ENCODE measurements around the gene PPP1R9A. TPM values are rescaled to one million over a fixed set of nuclear protein-coding genes. Genes with fewer than 3 reads are reported as not detected.

Gene PPP1R9A
- total RNA-seq, 1 experiment from 2014 or later, result 21.8 TPM

DNA sequence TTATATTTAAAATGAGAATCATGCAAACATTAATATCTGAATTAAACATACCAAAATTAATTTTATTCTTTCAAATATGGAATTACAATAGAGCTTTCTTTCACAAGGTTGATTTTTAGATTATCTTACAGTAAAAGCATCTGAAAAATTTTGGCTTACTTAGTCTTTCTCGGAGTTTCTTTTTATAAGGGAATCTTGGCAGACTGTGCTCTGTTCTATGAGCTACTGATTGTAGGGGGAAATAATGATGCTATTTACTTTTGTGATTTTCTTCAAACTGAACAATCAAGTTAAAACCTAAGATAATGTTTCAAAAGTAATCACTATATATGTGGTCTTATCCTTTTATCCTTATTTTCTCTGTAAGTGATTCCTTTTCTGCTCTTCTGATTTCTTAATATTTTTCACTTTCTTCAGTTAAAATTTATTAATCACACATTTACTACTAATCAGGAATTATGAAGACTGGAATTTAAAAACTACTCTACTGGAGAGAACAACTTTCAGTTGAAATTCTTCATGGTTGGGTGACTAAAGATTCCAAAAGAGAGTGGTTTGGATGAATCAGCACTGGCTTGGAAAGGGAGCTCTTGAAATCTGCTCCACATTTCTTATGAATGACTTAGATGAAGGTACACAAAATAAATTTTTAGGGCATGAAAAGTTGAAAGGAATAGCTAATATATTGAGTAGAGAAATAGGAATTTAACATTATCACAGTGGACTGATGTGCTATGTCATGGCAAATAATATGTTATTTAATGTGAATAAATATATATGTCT, 103.9 kb downstream of the PPP1R9A start:
- no peak overlapping the region for H3K4me3 ChIP-seq
- H3K36me3 ChIP-seq, result no peaks in the 10 kb centered on the region
- DNase-seq, result peak in 1 of 2 experiments; percentile 30
- H3K27me3 ChIP-seq, result no peaks in the 10 kb centered on the region
- H3K27ac ChIP-seq, result peak overlapping the region; percentile 61
- H3K4me1 ChIP-seq, result peaks cover 14% of the 10 kb centered on the region
- H3K9me3 ChIP-seq (replicated peaks), result no peaks in the 10 kb centered on the region

DNA sequence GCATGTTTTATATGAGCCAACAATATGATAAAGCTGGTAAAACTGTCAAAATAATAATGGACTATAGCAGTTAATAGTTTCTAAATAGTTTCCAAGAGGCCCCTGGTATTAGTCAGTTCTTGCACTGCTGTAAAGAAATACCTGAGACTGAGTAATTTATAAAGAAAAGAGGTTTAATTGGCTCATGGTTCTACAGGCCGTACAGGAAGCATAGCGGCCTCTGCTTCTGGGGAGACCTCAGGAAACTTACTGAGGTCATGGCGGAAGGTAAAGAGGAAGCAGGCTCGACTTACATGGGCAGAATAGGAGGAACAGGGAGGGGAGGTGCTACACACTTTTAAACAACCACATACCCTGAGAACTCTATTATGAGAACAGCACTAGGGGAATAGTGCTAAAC, 104.6 kb downstream of the PPP1R9A start:
- H3K36me3 ChIP-seq, result no peaks in the 10 kb centered on the region
- H3K4me1 ChIP-seq, result peaks cover 14% of the 10 kb centered on the region
- H3K27me3 ChIP-seq, result no peaks in the 10 kb centered on the region
- no peaks in the 10 kb centered on the region for H3K9me3 ChIP-seq (replicated peaks)
- H3K4me3 ChIP-seq, result no peak overlapping the region
- DNase-seq, result no peak
- peak overlapping the region; percentile 61; the same call in 1 of the 2 replicates for H3K27ac ChIP-seq

DNA sequence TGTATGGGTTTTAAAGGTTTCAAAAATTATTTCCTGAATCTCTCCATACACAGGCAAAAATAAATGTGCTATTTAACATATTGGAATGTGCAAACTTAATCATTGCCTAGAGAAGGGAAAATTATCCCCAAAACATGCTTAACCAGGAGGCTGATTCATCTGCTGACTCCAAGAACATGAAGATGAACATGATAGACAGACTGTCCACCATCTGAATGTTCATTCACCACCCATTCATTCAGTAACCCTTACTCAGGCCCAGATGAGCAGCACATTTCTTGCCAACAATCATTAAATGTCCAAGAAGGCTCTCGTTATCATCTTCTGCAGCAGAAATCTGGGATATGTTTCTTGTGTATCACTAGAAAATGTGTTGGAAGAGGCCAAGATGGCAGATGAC, 110.6 kb downstream of the PPP1R9A start:
- no peak overlapping the region for H3K4me3 ChIP-seq
- H3K36me3 ChIP-seq, result no peaks in the 10 kb centered on the region
- peaks cover 4% of the 10 kb centered on the region for H3K9me3 ChIP-seq (replicated peaks)
- no peaks in the 10 kb centered on the region for H3K4me1 ChIP-seq
- H3K27me3 ChIP-seq, result no peaks in the 10 kb centered on the region
- no peak for DNase-seq
- H3K27ac ChIP-seq, result no peak overlapping the region

DNA sequence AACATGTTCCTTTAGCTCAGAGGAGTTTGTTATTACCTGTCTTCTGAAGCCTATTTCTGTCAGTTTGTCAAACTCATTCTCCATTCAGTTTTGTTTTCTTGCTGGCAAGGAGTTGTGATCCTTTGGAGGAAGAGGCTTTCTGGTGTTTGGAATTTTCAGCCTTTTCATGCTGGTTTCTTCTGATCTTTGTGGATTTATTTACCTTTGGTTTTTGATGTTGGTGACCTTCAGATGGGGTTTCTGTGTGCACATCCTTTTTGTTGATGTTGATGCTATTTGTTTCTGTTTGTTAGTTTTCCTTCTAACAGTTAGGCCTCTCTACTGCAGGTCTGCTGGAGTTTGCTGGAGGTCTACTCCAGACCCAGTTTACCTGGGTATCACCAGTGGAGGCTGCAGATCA, 118.6 kb downstream of the PPP1R9A start:
- H3K27ac ChIP-seq, result no peak overlapping the region
- no peak for DNase-seq
- H3K27me3 ChIP-seq, result no peaks in the 10 kb centered on the region
- H3K36me3 ChIP-seq, result no peaks in the 10 kb centered on the region
- peaks cover 25% of the 10 kb centered on the region for H3K4me1 ChIP-seq
- peaks cover 4% of the 10 kb centered on the region for H3K9me3 ChIP-seq (replicated peaks)
- H3K4me3 ChIP-seq, result no peak overlapping the region

DNA sequence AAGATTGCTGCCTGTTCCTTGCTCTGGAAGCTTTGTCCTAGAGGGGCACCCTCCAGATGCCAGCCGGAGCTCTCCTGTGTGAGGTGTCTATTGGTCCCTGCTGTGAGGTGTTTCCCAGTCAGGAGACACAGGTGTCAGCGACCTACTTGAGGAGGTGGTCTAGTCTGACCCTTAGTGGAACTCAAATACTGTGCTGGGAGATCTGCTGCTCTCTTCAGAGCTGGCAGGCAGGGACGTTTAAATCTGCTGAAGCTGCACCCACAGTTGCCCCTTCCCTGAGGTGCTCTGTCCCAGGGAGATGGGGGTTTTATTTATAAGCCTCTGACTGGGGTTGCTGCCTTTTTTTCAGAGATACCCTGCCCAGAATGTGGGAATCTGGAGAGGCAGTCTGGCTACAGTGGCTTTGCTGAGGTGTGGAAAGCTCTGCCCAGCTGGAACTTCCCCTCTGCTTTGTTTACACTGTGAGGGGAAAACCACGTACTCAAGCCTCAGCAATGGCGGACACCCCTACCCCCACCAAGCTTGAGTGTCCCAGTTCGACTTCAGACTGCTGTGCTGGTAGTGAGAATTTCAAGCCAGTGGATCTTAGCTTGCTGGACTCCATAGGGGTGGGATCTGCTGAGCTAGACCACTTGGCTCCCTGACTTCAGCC, 119.2 kb downstream of the PPP1R9A start:
- Histone ChIP-seq H3K36me3 (no peaks in the 10 kb centered on the region), H3K27ac (no peak overlapping the region), H3K4me3 (no peak overlapping the region), H3K27me3 (no peaks in the 10 kb centered on the region), H3K4me1 (peaks cover 25% of the 10 kb centered on the region), H3K9me3 (replicated peaks) (peaks cover 2% of the 10 kb centered on the region)
- no peak for DNase-seq

DNA sequence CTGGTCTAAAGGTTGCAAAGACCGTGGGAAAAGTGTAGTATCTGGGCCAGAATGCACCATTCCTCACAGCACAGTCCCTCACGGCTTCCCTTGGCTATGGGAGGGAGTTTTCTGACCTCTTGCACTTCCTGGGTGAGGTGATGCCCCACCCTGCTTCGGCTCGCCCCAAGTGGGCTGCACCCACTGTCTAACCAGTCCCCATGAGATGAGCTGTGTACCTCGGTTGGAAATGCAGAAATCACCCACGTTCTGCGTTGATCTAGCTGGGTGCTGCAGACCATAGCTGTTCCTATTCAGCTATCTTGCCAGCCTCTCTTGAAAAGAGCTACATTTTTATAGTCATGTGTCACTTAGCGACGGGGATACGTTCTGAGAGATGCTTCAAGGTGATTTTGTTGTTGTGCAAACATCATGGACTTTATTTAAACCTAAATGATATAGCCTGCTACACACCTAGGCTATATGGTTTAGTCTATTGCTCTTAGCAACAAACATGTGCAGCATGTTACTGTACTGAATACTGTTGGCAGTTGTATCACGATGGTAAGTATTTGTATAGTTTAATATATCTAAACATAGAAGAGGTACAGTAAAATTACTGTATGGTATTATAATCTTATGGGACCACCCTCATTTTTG, 120.0 kb downstream of the PPP1R9A start:
- Histone ChIP-seq H3K4me1 (peaks cover 25% of the 10 kb centered on the region), H3K4me3 (no peak overlapping the region), H3K36me3 (no peaks in the 10 kb centered on the region), H3K27me3 (no peaks in the 10 kb centered on the region), H3K9me3 (replicated peaks) (no peaks in the 10 kb centered on the region; the same call in 1 of the 2 replicates), H3K27ac (no peak overlapping the region)
- no peak for DNase-seq

DNA sequence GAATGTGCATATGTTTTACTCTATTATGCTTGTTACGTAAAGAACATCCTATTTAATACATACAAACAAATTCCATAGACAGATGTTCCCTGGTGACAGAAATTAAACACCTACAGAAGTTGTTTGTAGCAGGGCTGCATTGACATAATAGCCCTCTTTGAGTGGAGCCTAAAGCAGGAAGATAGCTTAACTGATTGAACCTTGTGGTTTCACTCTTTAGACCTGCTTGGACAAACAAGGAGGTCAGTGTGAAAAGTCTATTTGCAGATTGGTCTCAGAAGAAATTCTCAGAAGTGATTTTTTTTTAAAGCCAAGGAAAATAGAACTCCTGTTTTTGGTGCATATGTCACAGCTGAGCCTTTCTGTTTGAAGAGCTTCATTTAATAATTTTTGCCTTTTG, 121.3 kb downstream of the PPP1R9A start:
- peak; percentile 43 to 88 for DNase-seq
- peak overlapping the region; percentile 17; the same call in 1 of the 2 replicates for H3K27ac ChIP-seq

DNA sequence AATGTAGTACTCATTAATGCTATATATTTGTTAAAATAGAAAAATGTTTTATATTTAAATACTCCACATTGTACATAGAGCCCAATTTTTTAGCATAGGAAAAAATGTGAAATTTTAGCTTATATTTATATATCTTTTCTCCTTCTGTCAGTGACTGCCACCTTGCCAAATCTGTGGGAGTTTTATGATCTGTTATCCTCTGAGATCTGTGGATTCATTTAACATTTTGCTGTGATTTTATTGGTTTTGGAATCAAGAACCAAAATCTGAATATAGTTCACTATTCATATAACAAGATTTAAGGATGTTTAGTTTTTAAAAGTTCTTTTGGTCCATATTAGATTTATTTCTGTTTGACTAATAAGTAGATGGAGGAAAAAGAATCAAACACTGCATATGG, 127.9 kb downstream of the PPP1R9A start:
- no peak overlapping the region for H3K4me3 ChIP-seq
- H3K4me1 ChIP-seq, result no peaks in the 10 kb centered on the region
- no peaks in the 10 kb centered on the region for H3K9me3 ChIP-seq (replicated peaks)
- H3K27me3 ChIP-seq, result no peaks in the 10 kb centered on the region
- no peak for DNase-seq
- no peaks in the 10 kb centered on the region for H3K36me3 ChIP-seq
- H3K27ac ChIP-seq, result no peak overlapping the region

More for the DNA sequence above, 121.3 kb downstream of the PPP1R9A start:
- Histone ChIP-seq H3K4me1 (peaks cover 25% of the 10 kb centered on the region), H3K36me3 (no peaks in the 10 kb centered on the region), H3K4me3 (no peak overlapping the region), H3K27me3 (no peaks in the 10 kb centered on the region), H3K9me3 (replicated peaks) (no peaks in the 10 kb centered on the region)

DNA sequence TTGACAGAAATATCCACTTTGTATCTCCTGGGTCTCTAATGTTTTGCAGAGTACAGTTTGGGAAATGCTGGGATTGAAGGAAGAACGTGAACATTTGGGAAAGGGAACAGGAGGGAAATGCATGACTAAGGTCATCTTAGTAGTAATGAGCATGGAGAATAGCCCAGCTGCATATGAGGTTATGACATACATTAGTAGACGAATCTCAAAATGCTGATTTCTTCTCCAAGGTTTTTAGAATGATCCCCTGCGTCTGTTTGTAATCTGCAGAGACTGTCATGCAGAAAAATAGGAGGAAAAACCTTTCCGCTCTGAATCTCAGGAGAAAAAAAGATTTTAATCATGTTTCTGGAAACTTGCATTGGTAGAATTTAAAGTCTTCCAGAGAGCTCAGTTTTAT, 133.6 kb downstream of the PPP1R9A start:
- no peaks in the 10 kb centered on the region for H3K27me3 ChIP-seq
- no peaks in the 10 kb centered on the region for H3K9me3 ChIP-seq (replicated peaks)
- no peaks in the 10 kb centered on the region for H3K36me3 ChIP-seq
- H3K4me1 ChIP-seq, result peaks cover 15% of the 10 kb centered on the region
- H3K27ac ChIP-seq, result no peak overlapping the region
- DNase-seq, result peak in 1 of 2 experiments; percentile 39
- H3K4me3 ChIP-seq, result no peak overlapping the region

DNA sequence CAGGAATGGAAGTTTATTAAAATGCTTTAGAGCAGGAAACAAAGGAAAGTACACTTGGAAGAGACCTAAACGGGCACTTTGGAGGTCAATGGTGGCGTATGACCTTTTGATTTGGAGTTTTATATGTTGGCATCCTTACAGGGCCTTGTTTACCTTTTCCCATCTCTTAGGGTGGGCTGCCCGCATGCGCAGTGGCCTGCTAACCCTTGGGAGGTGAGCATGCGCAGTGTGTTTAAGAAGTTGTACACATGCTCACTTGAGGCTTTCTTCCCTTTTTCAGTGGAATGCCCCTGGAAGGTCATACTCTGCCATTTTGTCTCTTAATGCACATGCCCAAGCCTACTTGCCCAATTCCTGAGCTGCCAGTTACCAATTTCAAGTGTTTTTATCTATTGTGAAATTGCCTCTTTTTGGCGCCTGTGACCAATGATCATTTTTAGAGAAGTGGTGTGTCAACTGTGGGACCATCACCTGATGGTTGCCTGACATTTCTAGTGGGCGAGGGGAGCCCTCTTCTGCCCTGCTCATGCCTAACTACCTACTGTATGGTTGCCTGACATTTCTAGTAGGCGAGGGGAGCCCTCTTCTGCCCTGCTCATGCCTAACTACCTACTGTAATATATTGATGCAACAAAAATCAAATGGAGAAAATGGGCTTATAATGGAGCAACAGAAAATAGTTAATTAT, 138.0 kb downstream of the PPP1R9A start:
- Histone ChIP-seq H3K4me1 (peaks cover 28% of the 10 kb centered on the region), H3K9me3 (replicated peaks) (no peaks in the 10 kb centered on the region), H3K27me3 (no peaks in the 10 kb centered on the region), H3K27ac (peak overlapping the region; percentile 83; the same call in 1 of the 2 replicates), H3K36me3 (no peaks in the 10 kb centered on the region), H3K4me3 (no peak overlapping the region)
- DNase-seq, result peak; percentile 40 to 60

DNA sequence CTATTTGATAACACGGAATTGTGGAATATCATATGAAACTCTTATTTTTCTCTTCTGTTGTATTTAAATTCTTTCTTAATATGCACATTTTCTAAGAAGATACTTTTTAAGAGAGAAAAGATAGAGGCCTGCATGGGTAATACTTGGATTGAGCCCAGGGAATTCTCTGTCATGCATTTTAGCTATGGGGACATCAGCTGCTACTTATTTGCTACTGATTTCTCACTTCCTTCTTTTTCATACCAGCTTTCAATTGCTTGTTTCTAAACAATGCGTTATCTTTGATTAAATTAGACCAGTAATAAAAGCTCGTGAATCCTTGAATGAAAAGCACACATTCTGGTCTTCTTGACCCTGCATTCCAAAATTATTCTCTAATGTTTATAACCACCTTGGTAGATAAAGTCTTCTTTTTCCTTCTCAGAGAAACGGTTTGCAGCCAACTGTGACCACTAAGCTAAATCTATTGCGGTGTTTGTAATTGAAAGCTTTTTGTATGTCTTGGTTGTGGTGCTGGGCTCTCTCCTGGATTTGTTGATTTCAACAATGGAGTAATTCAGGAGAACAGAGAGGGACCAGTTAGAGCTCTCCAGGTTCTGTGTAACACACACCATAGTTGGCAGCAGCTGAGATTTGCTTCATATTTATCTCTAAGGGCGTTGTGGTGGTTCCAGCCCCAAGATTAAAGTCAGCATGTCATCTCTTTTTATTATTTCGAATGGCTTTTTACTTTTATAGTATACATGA, 139.3 kb downstream of the PPP1R9A start:
- no peaks in the 10 kb centered on the region for H3K36me3 ChIP-seq

DNA sequence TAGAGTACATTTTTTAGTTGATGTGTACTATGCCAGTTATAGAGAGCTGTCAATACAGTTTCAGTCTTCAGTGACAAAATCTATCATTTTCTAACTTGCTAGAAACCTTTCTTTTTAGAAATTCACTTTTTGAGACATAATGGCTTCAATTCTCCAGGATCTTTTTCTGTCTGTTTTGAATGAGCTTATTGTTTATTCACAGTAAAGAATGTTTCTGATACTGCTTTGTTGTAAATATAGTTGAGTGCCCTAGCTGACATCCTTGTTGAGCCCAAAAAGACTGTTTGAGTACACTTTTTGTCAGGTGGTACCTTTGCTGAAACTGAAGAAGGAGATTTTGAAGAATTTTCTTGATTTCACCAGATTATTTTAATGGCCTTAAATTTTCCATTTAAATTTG, 139.9 kb downstream of the PPP1R9A start:
- Histone ChIP-seq H3K4me1 (peaks cover 21% of the 10 kb centered on the region), H3K36me3 (no peaks in the 10 kb centered on the region), H3K27me3 (no peaks in the 10 kb centered on the region), H3K27ac (peak overlapping the region; percentile 83), H3K9me3 (replicated peaks) (no peaks in the 10 kb centered on the region), H3K4me3 (peak overlapping the region; percentile 29)
- DNase-seq, result peak in 1 of 2 experiments; percentile 44

More for the DNA sequence above, 139.3 kb downstream of the PPP1R9A start:
- H3K4me1 ChIP-seq, result peaks cover 21% of the 10 kb centered on the region
- H3K27me3 ChIP-seq, result no peaks in the 10 kb centered on the region
- H3K4me3 ChIP-seq, result peak overlapping the region; percentile 29
- DNase-seq, result peak; percentile 80 to 94
- H3K9me3 ChIP-seq (replicated peaks), result no peaks in the 10 kb centered on the region
- peak overlapping the region; percentile 83 for H3K27ac ChIP-seq

DNA sequence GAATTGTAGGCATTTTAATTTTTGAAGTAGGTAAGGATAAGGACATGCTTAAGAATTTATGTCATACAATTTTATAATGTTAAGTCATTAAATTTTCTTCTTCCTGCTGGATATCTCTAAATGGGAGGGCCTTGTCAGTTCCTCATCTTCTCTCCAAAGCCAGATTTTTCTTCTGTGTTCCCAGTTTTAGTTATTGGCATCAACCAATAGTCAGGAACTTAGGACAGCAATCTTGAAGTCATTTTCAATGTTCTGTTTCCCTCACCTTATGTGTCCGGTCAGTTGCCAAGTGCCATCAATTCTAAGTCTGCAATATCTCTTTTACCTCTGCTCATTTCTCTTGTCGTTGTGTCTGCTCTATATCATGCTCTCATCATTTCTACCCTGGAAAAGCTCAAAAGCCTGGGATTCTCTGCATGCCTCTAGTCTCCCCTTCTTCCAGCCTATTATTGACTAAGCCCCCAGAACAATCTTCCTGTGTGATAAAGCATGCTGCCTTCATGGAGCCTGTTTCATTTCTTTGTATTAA, 145.2 kb downstream of the PPP1R9A start:
- H3K27me3 ChIP-seq, result no peaks in the 10 kb centered on the region
- no peak for DNase-seq
- no peak overlapping the region for H3K27ac ChIP-seq
- no peak overlapping the region for H3K4me3 ChIP-seq
- no peaks in the 10 kb centered on the region for H3K36me3 ChIP-seq
- H3K9me3 ChIP-seq (replicated peaks), result no peaks in the 10 kb centered on the region
- peaks cover 1% of the 10 kb centered on the region for H3K4me1 ChIP-seq

DNA sequence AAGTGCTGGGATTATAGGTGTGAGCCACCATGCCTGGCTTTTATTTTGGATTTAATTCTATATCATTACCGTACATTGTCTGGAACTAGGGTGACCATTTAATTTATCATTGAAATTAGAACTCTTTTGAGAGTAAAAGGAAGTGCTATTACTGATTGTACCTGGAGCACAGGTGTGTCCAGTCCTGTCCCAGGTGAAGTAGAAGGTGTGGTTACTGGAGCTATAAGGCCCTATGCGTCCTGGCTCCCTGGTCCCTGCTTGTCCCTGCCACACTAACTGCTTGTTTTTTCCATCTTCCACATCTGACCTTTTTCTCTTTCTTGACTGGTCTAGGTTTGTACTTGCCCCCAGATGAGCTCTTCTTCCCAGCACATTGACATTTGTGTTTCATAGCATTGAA, 147.0 kb downstream of the PPP1R9A start:
- Histone ChIP-seq H3K4me3 (no peak overlapping the region), H3K9me3 (replicated peaks) (no peaks in the 10 kb centered on the region), H3K4me1 (peaks cover 8% of the 10 kb centered on the region), H3K27ac (no peak overlapping the region), H3K36me3 (no peaks in the 10 kb centered on the region), H3K27me3 (no peaks in the 10 kb centered on the region)
- no peak for DNase-seq

Measured in SJCRH30 (cell line).